Right kidney (tissue), 1 donor: ENCODE data around the gene STRAP.
"Not testable (repeated sequence)": the region's sequence is repeated elsewhere in the genome, so short reads cannot be mapped to it uniquely, and the experiment has no call there.

Experiments used
- DNase-seq: peaks from one replicate; pipeline ENCODE4 v3.0.0-alpha.2; 2016

The STRAP gene

DNA sequence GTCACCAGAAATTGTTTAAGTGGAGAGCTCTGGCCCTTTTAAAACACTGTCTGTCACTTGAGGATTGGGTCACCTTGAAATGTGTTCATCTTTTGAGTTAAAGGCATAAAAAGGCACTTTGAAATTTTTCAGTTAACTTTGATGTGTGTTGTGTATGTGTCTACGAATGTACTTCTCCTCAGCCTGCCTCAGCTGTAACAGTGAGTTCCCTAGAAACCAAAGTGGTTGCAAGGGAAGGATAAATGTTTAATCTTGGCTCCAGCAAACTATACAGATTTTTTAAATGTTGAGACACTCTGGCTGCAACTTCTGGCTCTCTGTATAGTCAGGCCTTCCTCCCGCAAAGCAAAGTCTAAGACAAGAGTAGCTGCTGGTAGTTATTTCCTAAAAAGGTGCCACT, 37.2 kb downstream of the STRAP start:
- DNase-seq = no peak

DNA sequence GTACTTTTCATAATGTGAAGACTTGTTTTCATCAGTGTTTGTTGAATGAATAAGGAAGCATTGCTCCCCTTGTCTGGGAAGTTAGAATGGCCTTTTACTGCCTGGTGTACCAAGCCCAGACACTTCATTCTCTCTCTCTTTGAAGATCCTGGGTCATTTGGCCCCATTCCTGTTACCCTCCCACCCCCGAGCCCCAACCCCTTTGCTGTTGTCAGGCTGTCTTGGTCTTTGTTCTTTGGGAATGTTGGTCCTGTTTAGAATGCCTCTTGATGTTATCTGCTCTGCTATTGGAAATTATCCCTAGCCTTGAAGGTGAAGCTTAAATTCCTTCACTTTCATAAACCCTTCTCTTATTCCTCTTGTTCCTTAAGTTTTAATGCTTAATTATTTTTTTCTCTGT, 42.8 kb downstream of the STRAP start:
- DNase-seq = no peak

DNA sequence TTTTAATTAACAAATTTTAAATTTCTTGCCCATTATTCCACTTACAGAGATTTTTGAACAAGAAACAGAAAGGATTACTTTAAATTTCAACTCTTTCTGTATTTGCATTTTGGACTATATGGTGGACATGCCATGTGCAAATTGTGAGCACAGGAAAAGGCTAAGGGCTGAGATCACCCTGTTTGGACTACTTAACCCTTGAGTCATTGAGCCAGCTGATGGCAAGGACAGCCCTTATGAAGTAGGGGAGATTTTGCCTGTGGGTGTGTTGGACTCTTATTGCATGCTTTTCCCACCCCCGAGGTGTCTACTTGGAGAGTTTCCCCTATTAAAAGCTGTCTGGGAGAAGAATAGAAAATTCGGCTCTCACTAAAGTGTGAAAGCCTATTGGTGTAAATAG, 46.2 kb downstream of the STRAP start:
- DNase-seq = no peak

DNA sequence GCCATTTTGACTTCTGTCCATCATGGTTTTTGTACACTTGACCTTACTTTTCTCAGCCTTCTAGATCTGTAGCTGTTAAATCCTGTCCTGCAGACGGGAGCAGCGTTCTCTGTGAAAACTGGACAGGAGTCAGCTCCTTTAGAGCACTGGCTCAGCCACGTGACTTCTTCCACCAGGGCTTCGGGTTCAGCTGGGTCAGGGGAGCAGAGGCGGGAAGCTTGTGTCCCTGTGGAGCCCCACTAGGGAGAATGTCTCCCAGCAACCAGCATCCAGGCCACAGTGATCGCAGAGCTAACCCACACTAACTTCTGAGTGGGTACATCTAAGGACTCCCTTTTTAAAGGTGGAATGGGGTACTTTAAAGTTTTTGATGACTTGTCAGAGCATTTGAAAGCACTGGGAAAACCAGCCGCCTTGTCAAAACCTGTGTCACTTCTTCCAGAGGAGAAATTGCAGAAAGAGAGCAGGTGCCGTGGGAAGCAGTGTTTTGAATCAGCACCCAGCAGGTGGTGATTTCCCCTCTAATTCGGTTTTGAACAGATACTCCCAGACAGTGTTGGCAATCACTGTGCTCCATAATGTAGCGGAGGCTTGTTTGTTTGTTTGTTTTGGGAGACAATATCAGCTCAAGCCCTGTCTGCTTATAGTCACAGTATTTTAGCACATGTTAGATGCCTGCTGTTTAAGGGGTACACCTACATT, 46.8 kb downstream of the STRAP start:
- DNase-seq = no peak

DNA sequence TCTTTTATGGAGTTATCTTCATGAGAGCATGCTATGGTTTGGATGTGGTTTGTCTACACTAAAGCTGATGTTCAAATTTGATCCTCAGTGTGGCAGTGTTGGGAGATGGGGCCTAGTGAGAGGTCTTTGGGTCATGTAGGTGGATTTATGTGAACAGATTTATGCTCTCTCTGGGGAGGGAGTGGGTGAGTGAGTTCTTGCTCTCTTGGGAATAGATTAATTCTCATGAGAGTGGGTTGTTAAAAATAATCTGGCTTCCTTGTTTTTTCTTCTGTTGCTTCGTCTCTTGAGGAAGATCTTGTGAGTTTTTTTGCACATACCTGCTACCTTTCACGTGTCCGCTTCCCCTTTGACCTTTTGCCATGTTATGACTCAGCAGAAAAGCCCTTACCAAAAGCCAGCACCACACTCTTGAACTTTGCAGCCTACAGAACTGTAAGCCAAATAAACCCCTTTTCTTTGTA, 49.4 kb downstream of the STRAP start:
- DNase-seq = no peak

DNA sequence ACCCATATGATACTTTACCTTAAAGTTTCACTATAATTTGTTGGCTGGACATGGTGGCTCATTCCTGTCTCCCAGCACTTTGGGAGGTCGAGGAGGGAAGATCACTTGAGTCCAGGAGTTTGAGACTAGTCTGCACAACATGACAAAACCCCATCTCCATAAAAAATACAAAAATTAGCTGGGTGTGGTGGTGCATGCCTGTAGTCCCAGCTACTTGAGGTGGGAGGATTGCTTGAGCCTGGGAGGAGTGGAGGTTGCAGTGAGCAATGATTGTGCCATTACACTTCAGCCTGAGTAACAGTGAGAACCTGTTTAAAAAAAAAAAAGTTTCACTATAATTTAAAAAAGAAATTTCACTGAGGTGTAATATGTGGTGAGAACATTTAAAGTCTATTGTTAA, 50.1 kb downstream of the STRAP start:
- no peak for DNase-seq

DNA sequence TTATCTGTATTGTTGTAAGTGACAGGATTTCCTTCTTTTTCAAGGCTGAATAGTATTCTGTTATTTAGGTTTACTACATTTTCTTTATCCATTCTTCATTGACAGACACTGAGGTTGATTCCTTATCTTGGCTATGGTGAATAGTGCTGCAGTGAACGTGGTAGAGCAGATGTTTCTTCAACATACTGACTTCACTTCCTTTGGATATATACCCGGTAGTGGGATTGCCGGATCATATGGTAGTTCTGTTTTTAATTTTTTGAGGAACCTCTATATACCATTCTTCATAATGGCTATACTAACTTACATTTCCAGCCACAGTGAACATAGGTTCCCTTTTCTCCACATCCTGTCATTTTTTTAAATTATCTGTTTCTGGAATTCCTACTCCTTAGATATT, 50.8 kb downstream of the STRAP start:
- no peak for DNase-seq

DNA sequence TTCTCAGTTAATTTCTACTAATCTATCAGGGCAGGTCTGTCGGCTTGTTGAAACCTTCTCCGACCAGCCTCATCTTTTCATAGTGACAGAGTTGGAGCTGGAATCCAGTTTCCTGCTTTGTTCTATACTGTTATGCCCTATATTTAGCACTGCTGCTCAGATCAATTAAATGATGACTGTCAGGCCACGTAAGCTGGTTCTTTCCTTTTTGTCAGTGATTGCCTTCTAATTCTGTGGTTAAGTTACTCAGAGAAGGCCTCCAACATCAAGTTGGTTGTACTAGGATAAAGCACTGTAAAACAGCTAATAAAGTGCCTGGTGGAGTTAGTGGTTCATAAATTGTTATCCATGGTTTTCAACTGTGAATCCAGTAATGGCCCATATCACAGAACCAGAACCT, 51.6 kb downstream of the STRAP start:
- DNase-seq = no peak

DNA sequence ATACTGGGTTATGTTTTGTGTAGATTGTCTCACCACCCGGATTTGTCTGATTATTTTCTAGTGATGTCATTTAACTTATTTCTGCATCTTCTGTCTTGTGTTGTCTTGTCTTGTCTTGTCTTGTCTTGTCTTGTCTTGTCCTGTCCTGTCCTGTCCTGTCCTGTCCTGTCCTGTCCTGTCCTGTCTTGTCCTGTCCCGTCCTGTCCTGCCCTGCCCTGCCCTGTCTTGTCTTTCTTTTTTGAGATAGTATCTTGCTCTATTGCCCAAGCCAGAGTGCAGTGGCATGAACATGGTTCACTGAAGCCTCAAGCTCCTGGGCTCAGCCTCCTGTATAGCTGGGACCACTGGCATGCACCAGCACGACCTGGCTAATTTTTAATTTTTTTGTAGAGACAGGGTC, 54.6 kb downstream of the STRAP start:
- DNase-seq = no peak

DNA sequence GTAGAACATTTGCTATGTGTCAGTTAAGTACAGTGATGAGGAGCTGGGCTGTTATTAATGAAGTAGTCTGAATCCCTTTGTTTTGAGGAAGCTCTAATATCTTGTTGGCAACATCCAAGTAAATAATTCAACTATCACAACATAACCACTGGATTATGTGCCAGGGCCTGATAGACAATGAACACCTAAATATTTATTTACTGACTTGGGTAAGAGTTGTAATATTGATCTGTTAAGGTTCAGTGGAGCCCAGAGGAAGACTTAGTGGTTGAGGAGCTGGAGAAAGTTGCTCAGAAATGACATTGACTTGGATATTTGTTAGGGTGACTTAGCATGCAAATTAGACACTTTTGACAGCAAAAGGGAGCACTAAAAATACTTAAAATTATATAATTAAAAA, 55.7 kb downstream of the STRAP start:
- no peak for DNase-seq

DNA sequence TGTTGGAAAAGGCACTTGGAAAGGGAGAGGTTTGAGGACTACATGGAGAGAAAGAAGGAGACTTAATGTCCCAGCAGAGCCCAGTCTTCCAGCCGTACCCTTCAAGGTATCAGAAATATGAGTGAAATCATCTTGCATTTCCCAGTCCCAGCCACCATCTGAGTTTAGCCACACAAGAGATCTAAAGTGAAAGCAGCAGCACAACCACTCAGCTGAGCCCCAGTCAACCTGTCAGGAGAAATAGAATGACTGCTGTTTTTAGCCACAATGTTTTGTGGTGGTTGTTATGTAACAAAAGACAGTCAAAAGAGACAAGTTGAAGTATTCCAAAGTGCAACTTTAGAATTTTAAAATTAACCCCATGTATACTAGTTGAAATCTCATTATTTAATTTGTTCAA, 56.9 kb downstream of the STRAP start:
- DNase-seq = no peak

DNA sequence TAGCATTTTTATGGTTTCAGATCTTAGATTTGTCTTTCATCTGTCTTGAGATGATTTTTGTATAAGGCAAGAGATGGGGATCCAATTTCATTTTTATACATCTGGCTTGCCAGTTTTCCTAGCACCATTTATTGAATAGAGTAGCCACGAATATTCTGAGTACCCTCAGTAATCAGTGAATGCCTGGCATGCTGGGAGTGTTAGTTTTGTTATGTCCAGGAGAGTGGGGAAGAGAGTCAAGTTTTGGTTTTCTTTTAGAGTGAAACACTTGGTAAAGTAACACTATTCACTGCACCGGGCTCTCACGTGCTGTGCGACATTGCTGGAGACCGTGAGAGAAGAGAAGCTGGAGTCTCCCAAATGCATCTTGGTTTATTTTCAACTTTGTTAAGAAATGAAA, 60.3 kb downstream of the STRAP start:
- no peak for DNase-seq

DNA sequence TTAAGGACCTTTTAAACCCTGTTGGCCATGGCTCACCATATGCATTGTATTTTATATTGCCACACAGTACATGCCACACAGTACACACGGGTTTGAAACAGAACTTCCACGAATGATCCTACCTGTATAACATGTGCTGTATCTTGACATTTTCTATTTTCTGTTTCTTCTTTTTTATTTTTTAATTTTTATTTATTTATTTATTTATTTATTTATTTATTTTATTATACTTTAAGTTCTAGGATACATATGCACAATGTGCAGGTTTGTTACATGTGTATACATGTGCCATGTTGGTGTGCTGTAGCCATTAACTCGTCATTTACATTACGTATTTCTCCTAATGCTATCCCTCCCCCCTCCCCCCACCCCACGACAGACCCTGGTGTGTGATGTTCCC, 61.3 kb downstream of the STRAP start:
- not testable (repeated sequence) for DNase-seq

DNA sequence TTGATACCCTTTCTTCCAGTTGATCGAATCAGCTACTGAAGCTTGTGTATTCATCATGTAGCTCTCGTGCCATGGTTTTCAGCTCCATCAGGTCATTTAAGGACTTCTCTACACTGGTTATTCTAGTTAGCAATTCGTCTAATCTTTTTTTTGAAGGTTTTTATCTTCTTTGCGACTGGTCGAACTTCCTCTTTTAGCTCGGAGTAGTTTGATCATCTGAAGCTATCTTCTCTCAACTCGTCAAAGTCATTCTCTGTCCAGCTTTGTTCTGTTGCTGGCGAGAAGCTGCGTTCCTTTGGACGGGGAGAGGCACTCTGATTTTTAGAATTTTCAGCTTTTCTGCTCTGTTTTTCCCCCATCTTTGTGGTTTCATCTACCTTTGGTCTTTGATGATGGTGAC, 66.3 kb downstream of the STRAP start:
- DNase-seq = not testable (repeated sequence)
